Motor neuron (in vitro differentiated cells): ENCODE data around the gene ANKRD13A. TPM values are rescaled to one million over a fixed set of nuclear protein-coding genes. Genes with fewer than 3 reads are reported as not detected.

Experiments
- ATAC-seq, 8 experiments: fragments of 200-7000 bp; cut with Tn5 transposase; replicated peaks in 6 of 8; 2 replicates each; pipeline ENCODE4 v1.8.0; 2021; ENCODE audit warnings: mild to moderate bottlenecking in 8 of 8, moderate library complexity in 8 of 8
- H3K27ac ChIP-seq, 2 donors: fragments of 250-450 bp; sonication (Bioruptor Pico); 2 replicates each; pipeline ENCODE4 v1.9.0; 2021; ENCODE audit warnings: antibody characterized with exemption in 2 of 2, mild to moderate bottlenecking in 2 of 2, moderate library complexity in 1 of 2
- H3K4me1 ChIP-seq, 2 donors: fragments of 250-450 bp; sonication (Bioruptor Pico); replicated peaks in 1 of 2; 2 replicates each; pipeline ENCODE4 v1.6.1; 2021; ENCODE audit warnings: antibody characterized with exemption in 2 of 2, mild to moderate bottlenecking in 2 of 2, moderate library complexity in 1 of 2
- H3K4me3 ChIP-seq, 5 donors: fragments of 250-450 bp; sonication (Bioruptor Pico); 2 replicates each; pipeline ENCODE4 v1.9.0; 2021; ENCODE audit warnings: antibody characterized with exemption in 5 of 5, mild to moderate bottlenecking in 5 of 5, moderate library complexity in 4 of 5
- WGBS, 10 experiments: fragments of 450-650 bp; shearing (Covaris generic); methylation state at CpG; one replicate each; pipeline ENCODE4 v1.0.0; 2022; 5-methylcytosine and 5-hydroxymethylcytosine counted together
- in situ Hi-C, 9 experiments: fragments of 400-800 bp; cut with MboI; loops; one replicate each; pipeline ENCODE4 v1.15.0; 2021; ENCODE audit warnings: low sequenced_read_pairs in 9 of 9, low pct_unique_long_range_greater_than_20kb in 2 of 9; ENCODE audit not compliant: unreplicated experiment in 9 of 9
- total RNA-seq, 8 experiments: library from RNA; unstranded; fragments of 300-600 nt; gene quantifications; 2 replicates each; pipeline versions ENCODE4 v1.2.3 to v1.2.4, GENCODE V29; 2022

Gene ANKRD13A
- total RNA-seq, 8 experiments from 2014 or later = 23.2 to 41.5 (median 34.2) TPM

DNA sequence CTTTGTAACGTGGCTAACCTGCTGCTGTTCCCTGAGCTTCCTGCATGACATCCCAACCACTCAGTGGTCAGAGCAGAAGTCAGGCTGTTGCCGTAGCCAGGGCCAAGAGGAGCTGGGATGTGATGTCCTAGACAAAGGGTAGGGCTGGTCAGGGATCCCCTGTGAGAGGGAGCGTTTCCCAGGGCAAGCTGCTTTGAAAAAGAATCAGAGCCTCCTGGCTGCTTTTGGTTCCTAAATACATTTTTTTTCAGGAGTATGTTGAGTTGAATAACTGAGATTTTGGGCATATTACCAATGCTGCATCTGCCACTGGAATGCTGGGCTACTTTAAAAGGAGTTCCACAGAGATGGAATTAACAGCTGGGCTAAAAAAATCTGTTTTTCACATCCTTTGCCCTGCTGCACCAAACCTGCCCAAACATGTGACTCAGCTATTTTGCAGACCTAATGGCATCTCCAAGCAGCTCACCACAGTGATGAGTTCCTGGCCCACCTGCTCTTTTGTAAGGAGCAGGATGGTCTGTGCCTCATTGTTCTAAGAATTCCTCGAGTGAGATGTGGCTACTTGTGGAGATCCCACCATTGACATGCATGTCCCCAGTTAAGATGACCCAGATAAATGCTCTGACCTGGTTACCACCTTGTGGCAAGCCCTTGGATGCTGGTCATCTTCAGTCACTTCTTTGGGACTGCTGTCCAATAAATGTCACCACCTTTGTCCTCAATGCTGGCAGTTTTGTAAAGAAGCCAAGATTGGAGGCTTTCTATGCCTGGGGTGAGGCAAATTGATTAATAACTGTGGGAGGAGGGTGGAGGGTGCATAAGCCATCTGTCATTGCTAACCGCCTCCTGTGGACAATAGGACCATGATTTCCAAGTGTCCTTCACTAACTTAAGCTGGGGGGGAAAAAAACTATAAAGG lies 24.1 kb downstream of the ANKRD13A start:
- no peak overlapping the region for H3K4me3 ChIP-seq
- H3K27ac ChIP-seq = peak overlapping the region; percentile 6 to 42
- H3K4me1 ChIP-seq = peaks cover 25 to 28% of the 10 kb centered on the region in 2 donors
- ATAC-seq = peak in 4 of 8 experiments; percentile 12 to 31 (median 22)
- in situ Hi-C loops = no loop called here
- WGBS, 10 experiments = 0 to 86% (median 34%) methylated on average over 1 to 4 of the region's 5 CpGs; no CpG with 5 or more reads in 1 of the 10 experiments

DNA sequence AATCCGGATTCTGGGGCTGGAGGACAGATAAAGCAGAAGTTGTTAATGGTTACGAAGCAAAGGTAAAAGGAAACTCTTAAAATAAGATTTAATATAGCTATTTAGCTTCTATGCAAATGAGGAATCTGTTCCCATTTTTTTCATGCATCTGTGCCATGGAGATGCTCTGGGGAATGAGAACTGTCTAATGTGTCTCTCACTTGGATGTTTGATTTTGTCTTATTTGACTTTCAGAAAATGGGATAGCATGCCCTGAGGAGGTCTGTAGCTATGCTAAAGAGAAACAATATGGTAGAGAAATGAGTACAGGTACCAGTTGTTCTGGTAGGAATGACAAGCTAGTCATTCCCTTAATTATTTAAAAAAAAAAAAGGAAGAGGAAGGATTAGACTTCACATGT lies 24.8 kb downstream of the ANKRD13A start:
- in situ Hi-C loops = no loop called here
- whole genome bisulfite sequencing, 10 experiments = 82 to 100% (median 94%) methylated on average over 1 to 2 of the region's 2 CpGs; no CpG with 5 or more reads in 1 of the 10 experiments
- Histone ChIP-seq H3K4me1 (peaks cover 25 to 28% of the 10 kb centered on the region in 2 donors), H3K27ac (peak overlapping the region in 1 of 2 donors; percentile 53), H3K4me3 (no peak overlapping the region)
- peak in 3 of 8 experiments; percentile 1 to 23 (median 2) for ATAC-seq

DNA sequence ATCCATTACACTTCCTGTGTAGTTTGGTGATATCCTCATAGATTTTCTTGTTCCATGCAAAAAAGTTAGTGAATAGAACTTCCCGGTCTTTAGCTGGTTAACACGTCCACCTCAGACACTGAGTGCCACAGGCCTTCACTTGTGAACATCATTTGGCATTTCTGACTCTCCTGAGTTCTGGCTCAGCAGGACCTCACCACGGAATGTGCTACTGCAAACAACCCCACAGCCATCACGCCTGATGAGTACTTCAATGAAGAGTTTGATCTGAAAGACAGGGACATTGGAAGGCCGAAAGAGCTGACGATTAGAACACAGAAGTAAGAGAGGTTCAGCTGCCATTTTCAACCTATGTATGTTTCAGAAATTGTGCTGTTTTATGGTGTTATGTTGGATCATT lies 29.1 kb downstream of the ANKRD13A start:
- in situ Hi-C loops = no loop called here
- peaks cover 17 to 19% of the 10 kb centered on the region in 2 donors for H3K4me1 ChIP-seq
- WGBS, 10 experiments = 17 to 100% (median 87%) methylated on average over 1 to 5 of the region's 6 CpGs; no CpG with 5 or more reads in 4 of the 10 experiments
- H3K27ac ChIP-seq = no peak overlapping the region
- no peak for ATAC-seq
- no peak overlapping the region for H3K4me3 ChIP-seq

DNA sequence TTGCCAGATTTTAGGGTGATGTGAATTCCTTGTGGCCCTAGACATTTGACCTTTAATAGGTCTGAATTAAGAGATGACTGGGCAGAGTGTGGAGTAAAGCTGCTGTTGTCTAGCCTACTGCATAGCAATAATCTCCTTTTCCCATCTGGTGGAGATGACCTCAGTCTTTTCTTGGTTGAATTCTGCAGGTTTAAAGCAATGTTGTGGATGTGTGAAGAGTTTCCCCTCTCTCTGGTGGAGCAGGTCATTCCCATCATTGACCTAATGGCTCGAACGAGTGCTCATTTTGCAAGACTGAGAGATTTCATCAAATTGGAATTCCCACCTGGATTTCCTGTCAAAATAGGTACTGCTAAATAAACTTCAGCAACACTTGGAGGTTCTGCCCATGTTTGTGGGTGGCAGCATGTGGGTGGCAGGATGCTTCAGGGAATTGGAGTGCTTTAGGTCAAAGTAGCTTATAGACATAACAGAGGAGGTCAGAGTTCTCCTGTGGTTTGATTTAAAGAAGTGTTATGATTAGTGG lies 30.1 kb downstream of the ANKRD13A start:
- WGBS, 10 experiments = 100% methylated on average over 2 of the region's 2 CpGs; no CpG with 5 or more reads in 7 of the 10 experiments
- ATAC-seq = no peak
- in situ Hi-C loops = no loop called here
- no peak overlapping the region for H3K4me3 ChIP-seq
- peaks cover 7 to 9% of the 10 kb centered on the region in 2 donors for H3K4me1 ChIP-seq
- no peak overlapping the region for H3K27ac ChIP-seq

GRCh38 chr12:110033888-110034287 lies 34.7 kb downstream of the ANKRD13A start:
- ATAC-seq = peak in 3 of 8 experiments; percentile 93 to 99 (median 96)
- Histone ChIP-seq H3K4me1 (no peaks in the 10 kb centered on the region), H3K4me3 (no peak overlapping the region), H3K27ac (no peak overlapping the region)
- WGBS, 10 experiments = 11 to 100% (median 88%) methylated on average over 1 to 3 of the region's 3 CpGs
- in situ Hi-C loops = no loop called here

DNA sequence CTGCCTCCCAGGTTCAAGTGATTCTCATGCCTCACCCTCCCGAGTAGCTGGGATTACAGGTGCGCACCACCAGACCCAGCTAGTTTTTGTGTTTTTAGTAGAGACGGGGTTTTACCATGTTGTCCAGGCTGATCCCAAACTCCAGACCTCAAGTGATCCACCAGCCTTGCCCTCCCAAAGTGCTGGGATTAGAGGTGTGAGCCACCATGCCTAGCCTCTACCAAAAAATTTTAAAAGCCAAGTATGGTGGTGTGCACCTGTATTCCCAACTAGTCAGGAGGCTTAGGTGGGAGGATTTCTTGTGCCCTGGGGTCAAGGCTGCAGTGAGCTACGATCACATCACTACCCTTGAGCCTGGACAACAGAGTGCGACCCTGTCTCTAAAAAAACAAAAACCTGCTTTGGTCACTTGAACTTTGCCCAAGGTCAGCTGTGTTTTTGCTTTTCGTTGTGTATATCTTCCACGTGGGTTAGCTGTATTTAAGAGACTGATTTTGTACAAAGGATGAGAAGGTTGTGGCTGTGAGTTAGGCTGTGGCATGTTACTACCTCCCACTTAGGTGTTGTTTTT lies 36.4 kb downstream of the ANKRD13A start:
- no peak for ATAC-seq
- H3K27ac ChIP-seq = no peak overlapping the region

DNA sequence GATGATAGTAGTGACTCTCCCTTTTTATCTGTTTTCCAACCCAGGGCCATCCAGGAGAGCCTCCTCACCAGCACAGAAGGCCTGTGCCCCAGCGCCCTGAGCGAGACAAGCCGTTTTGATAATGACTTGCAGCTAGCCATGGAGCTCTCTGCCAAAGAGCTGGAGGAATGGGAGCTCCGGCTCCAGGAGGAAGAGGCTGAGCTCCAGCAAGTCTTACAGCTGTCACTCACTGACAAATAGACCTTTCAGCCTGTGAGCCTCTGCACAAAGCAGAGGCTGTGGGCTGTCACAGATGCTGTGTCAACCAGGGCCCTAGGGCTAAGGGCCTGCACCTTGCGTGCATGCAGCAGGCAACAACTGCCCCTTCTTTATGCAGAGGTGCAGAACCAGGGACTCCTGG lies 38.1 kb downstream of the ANKRD13A start:
- 67 to 100% (median 100%) methylated on average over 1 to 4 of the region's 5 CpGs; no CpG with 5 or more reads in 4 of the 10 experiments for WGBS, 10 experiments
- no peak for ATAC-seq
- Histone ChIP-seq H3K4me1 (no peaks in the 10 kb centered on the region), H3K27ac (no peak overlapping the region), H3K4me3 (no peak overlapping the region)
- in situ Hi-C loops = no loop called here

More for the DNA sequence above, 36.4 kb downstream of the ANKRD13A start:
- 60 to 100% (median 91%) methylated on average over 1 to 4 of the region's 7 CpGs; no CpG with 5 or more reads in 2 of the 10 experiments for WGBS, 10 experiments
- Histone ChIP-seq H3K4me1 (no peaks in the 10 kb centered on the region), H3K4me3 (no peak overlapping the region)
- in situ Hi-C loops = no loop called here

DNA sequence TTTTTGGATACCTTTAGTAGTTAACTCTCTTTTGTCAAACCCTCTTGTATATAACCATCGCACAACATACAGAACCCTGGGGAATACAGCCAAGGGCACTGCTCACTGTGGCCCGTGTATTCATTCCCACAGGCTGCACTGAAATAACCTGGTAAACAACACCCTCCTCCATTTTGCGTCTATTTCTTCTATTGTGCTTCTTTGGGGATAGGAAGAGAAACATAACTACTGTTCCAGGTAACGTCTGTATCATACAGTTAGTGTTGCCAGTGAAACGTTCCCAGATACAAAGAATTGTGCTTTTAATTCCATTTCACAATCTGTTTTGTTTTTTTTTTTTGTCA lies 39.5 kb downstream of the ANKRD13A start:
- Histone ChIP-seq H3K27ac (no peak overlapping the region), H3K4me1 (no peaks in the 10 kb centered on the region), H3K4me3 (no peak overlapping the region)
- in situ Hi-C loops = no loop called here
- 51 to 94% (median 83%) methylated on average over 2 to 5 of the region's 5 CpGs; no CpG with 5 or more reads in 1 of the 10 experiments for WGBS, 10 experiments
- peak in 2 of 8 experiments; percentile 13 to 42 for ATAC-seq

DNA sequence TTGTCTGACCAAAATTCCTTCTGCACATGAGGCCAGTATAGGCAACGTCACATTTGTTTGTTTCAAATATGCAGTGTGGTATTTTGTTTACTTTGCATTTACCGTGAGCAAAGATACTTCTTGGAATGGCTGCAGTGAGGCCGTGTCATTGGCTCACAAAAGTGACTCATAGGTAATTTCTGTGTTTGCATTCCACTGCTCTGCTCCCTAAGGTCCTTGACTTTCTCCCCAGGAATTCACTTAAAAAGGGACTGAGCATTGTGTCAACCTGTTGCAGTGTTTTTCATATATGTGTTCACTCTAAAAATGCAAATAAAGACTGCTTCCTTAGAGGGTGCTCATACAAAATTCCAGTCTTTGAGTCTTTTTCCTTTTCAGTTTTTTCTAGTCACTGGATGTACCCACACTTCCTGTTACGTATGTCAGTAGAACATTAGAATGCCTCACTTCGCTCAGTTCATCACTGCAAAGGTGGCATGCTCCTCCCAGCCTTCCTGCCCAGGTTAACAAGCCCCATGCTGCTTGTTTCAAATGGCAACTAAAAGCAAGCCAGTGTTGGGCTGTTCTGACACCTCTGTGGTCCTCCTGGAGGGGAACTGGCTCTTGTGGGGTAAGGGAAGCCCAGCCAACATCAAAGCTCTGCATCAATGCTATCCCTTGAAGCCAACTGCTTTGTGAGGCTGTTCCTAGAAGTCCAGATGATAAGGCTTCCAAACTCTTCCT lies 40.0 kb downstream of the ANKRD13A start:
- whole genome bisulfite sequencing, 10 experiments = 18 to 100% (median 71%) methylated on average over 2 to 5 of the region's 5 CpGs
- ATAC-seq = peak in 6 of 8 experiments; percentile 49 to 94 (median 72)
- in situ Hi-C loops = no loop called here

DNA sequence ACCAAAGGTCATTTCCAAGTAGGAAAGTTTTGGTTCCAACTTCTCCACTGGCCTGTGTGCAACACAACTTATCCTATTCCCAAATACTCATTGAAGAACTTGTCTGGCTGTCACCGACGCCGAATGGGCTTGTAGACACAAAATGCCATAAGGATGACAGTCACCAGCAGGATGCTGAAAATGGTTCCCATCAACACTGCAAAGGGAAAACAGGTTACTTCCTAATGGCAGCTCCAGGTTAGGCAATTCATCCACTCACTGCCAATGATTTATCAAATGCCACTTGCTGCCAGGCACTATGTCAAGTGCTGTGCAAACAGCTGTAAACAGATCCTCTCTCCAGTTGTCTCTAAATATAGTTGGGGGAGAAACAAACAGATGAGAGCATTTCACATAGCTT lies 43.0 kb downstream of the ANKRD13A start:
- 90 to 100% (median 95%) methylated on average over 3 of the region's 3 CpGs; no CpG with 5 or more reads in 4 of the 10 experiments for WGBS, 10 experiments
- ATAC-seq = no peak
- Histone ChIP-seq H3K4me3 (no peak overlapping the region), H3K27ac (no peak overlapping the region), H3K4me1 (peaks cover 1 to 3% of the 10 kb centered on the region in 2 donors)
- in situ Hi-C loops = no loop called here

More for the DNA sequence above, 40.0 kb downstream of the ANKRD13A start:
- Histone ChIP-seq H3K4me3 (no peak overlapping the region), H3K27ac (no peak overlapping the region), H3K4me1 (no peaks in the 10 kb centered on the region)

DNA sequence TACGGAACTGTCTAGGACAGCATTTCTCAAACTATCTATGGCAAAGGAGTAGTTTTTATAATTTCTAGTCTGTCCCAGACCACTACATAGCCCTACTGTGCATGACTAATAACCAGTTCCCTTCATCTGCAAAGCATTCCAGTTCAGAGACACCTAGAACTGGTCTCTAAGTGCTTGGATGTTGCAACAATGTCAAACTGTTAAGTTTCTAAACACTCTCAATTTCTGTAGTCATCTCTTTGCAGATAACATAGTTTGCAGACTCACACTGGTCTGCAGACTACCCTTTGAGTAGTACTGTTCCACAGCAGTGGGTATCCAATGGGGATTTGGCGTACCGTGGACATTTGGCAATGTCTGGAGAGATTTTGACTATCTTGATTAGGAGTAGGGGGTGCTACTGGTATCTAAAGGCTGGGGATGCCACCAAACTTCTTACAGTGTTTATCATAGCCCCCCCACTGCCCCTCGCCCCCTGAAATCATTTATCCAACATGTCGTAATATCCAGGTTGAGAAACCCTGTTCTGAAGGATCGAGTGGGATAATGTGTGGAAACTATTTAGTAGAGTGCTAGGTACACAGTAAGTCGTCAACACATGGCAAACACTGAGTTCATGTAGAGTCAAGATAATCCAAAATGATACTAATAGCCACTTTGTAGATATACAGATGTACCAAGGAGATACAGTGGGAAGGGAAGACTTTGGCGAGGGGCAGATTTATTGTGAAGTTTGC lies 47.4 kb downstream of the ANKRD13A start:
- ATAC-seq = no peak
- WGBS, 10 experiments = 79 to 100% (median 87%) methylated on average over 1 to 7 of the region's 8 CpGs; no CpG with 5 or more reads in 4 of the 10 experiments
- no peak overlapping the region for H3K4me3 ChIP-seq
- H3K4me1 ChIP-seq = peaks cover 11 to 13% of the 10 kb centered on the region in 2 donors
- in situ Hi-C loops = no loop called here
- H3K27ac ChIP-seq = no peak overlapping the region

- Histone ChIP-seq H3K4me1 (peaks cover 11 to 13% of the 10 kb centered on the region in 2 donors), H3K4me3 (peak overlapping the region; percentile 62 to 93 (median 78)), H3K27ac (no peak overlapping the region)
- 0 to 71% (median 52%) methylated on average over 1 to 7 of the region's 14 CpGs; no CpG with 5 or more reads in 2 of the 10 experiments for WGBS, 10 experiments
- in situ Hi-C loops = no loop called here
- no peak for ATAC-seq
These were observed 48.2 kb downstream of the ANKRD13A start for GRCh38 chr12:110047297-110047940.
